ENCODE measurements around the gene LRRC2. TPM values are rescaled to one million over a fixed set of nuclear protein-coding genes. Genes with fewer than 3 reads are reported as not detected.

Gene LRRC2
- total and polyA plus RNA-seq, 2 of the 13 experiments (the other 11 are each of a cell fraction or from before 2014, with no cell fraction given): 0.27 to 0.58 TPM

GRCh38 chr3:46566040-46566641 is at the start of gene LRRC2 (continued):
- TF ChIP-seq CENPT (CRISPR knock-in tag; IDR thresholded peaks at IDR 0.05; ENCODE audit: low read depth) (no peak), ZNF768 (CRISPR knock-in tag; IDR thresholded peaks at IDR 0.05) (peak; percentile 60; the same call in 1 of the 2 replicates), MTA1 (CRISPR knock-in tag; IDR thresholded peaks at IDR 0.05; ENCODE audit: borderline replicate concordance) (peak; percentile 81; the same call in 1 of the 2 replicates), ZNF790 (CRISPR knock-in tag; IDR thresholded peaks at IDR 0.05; ENCODE audit: borderline replicate concordance) (peak; percentile 67; the same call in 1 of the 2 replicates), SP5 (CRISPR knock-in tag; IDR thresholded peaks at IDR 0.05; ENCODE audit: borderline replicate concordance, low read depth) (no peak), TRAFD1 (CRISPR knock-in tag; IDR thresholded peaks at IDR 0.05; ENCODE audit: borderline replicate concordance) (no peak), ATF4 (CRISPR knock-in tag; IDR thresholded peaks at IDR 0.05) (no peak), HINFP (CRISPR knock-in tag; IDR thresholded peaks at IDR 0.05; ENCODE audit: low read depth) (no peak), GATA4 (IDR thresholded peaks at IDR 0.05; ENCODE audit: borderline replicate concordance, low read depth) (no peak), MAFK (conservative IDR thresholded peaks at IDR 0.05 in 1 of 2, IDR thresholded peaks at IDR 0.05 in 1 of 2; ENCODE audit: low read length in 2 of 2) (no peak), ZNF512 (CRISPR knock-in tag; IDR thresholded peaks at IDR 0.05) (no peak)
- TF ChIP-seq, protein P1, sequence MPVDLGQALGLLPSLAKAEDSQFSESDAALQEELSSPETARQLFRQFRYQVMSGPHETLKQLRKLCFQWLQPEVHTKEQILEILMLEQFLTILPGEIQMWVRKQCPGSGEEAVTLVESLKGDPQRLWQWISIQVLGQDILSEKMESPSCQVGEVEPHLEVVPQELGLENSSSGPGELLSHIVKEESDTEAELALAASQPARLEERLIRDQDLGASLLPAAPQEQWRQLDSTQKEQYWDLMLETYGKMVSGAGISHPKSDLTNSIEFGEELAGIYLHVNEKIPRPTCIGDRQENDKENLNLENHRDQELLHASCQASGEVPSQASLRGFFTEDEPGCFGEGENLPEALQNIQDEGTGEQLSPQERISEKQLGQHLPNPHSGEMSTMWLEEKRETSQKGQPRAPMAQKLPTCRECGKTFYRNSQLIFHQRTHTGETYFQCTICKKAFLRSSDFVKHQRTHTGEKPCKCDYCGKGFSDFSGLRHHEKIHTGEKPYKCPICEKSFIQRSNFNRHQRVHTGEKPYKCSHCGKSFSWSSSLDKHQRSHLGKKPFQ (CRISPR knock-in tag; IDR thresholded peaks at IDR 0.05; ENCODE audit: insufficient replicate concordance): peak; percentile 25
- TF ChIP-seq, protein P2, sequence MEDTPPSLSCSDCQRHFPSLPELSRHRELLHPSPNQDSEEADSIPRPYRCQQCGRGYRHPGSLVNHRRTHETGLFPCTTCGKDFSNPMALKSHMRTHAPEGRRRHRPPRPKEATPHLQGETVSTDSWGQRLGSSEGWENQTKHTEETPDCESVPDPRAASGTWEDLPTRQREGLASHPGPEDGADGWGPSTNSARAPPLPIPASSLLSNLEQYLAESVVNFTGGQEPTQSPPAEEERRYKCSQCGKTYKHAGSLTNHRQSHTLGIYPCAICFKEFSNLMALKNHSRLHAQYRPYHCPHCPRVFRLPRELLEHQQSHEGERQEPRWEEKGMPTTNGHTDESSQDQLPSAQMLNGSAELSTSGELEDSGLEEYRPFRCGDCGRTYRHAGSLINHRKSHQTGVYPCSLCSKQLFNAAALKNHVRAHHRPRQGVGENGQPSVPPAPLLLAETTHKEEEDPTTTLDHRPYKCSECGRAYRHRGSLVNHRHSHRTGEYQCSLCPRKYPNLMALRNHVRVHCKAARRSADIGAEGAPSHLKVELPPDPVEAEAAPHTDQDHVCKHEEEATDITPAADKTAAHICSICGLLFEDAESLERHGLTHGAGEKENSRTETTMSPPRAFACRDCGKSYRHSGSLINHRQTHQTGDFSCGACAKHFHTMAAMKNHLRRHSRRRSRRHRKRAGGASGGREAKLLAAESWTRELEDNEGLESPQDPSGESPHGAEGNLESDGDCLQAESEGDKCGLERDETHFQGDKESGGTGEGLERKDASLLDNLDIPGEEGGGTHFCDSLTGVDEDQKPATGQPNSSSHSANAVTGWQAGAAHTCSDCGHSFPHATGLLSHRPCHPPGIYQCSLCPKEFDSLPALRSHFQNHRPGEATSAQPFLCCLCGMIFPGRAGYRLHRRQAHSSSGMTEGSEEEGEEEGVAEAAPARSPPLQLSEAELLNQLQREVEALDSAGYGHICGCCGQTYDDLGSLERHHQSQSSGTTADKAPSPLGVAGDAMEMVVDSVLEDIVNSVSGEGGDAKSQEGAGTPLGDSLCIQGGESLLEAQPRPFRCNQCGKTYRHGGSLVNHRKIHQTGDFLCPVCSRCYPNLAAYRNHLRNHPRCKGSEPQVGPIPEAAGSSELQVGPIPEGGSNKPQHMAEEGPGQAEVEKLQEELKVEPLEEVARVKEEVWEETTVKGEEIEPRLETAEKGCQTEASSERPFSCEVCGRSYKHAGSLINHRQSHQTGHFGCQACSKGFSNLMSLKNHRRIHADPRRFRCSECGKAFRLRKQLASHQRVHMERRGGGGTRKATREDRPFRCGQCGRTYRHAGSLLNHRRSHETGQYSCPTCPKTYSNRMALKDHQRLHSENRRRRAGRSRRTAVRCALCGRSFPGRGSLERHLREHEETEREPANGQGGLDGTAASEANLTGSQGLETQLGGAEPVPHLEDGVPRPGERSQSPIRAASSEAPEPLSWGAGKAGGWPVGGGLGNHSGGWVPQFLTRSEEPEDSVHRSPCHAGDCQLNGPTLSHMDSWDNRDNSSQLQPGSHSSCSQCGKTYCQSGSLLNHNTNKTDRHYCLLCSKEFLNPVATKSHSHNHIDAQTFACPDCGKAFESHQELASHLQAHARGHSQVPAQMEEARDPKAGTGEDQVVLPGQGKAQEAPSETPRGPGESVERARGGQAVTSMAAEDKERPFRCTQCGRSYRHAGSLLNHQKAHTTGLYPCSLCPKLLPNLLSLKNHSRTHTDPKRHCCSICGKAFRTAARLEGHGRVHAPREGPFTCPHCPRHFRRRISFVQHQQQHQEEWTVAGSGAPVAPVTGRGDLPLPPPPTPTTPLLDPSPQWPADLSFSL (CRISPR knock-in tag; IDR thresholded peaks at IDR 0.05): no peak

Data from HepG2 (cell line).